AML-193 (cell line): ENCODE results near the gene HNRNPR.
A peak's percentile ranks its signal among the peaks of the same experiment; 100 is the strongest.
"Not testable (repeated sequence)": the region's sequence is repeated elsewhere in the genome, so short reads cannot be mapped to it uniquely, and the experiment has no call there.

Source experiments
- DNase-seq, 2 experiments: peaks; one replicate each; lab custom pipeline; 2025; lab: John Stamatoyannopoulos, UW

HNRNPR gene

GRCh38 chr1:23331713-23332112, 12.4 kb downstream of the HNRNPR start:
- no peak for DNase-seq

GRCh38 chr1:23330846-23331245, 13.2 kb downstream of the HNRNPR start:
- no peak for DNase-seq

- DNase-seq = no peak
Observed at GRCh38 chr1:23325393-23325792, 18.7 kb downstream of the HNRNPR start.

GRCh38 chr1:23322770-23323169, 21.3 kb downstream of the HNRNPR start:
- DNase-seq = no peak

- DNase-seq = not testable (repeated sequence)
Observed at GRCh38 chr1:23310280-23310679, 33.8 kb downstream of the HNRNPR start.

- no peak for DNase-seq
Observed at GRCh38 chr1:23304140-23304620, 39.9 kb downstream of the HNRNPR start.

- no peak for DNase-seq
Observed at GRCh38 chr1:23303524-23303923, 40.6 kb downstream of the HNRNPR start.

GRCh38 chr1:23296931-23297330, 47.2 kb downstream of the HNRNPR start:
- no peak for DNase-seq

GRCh38 chr1:23291706-23292105, 52.4 kb downstream of the HNRNPR start:
- no peak for DNase-seq

GRCh38 chr1:23290836-23291565, 53.1 kb downstream of the HNRNPR start:
- no peak for DNase-seq

- DNase-seq = no peak
Observed at GRCh38 chr1:23288671-23289070, 55.4 kb downstream of the HNRNPR start.

GRCh38 chr1:23288201-23288600, 55.9 kb downstream of the HNRNPR start:
- peak in 1 of 2 experiments; percentile 5 for DNase-seq

GRCh38 chr1:23286401-23286800, 57.7 kb downstream of the HNRNPR start:
- DNase-seq = no peak

- DNase-seq = no peak
Observed at GRCh38 chr1:23283667-23284602, 60.1 kb downstream of the HNRNPR start.

GRCh38 chr1:23282957-23283356, 61.1 kb downstream of the HNRNPR start:
- DNase-seq = no peak

GRCh38 chr1:23278717-23279116, 65.4 kb downstream of the HNRNPR start:
- no peak for DNase-seq

- DNase-seq = no peak
Observed at GRCh38 chr1:23276531-23276930, 67.6 kb downstream of the HNRNPR start.

- DNase-seq = no peak
Observed at GRCh38 chr1:23274134-23274505, 70.0 kb downstream of the HNRNPR start.

GRCh38 chr1:23273450-23274133, 70.5 kb downstream of the HNRNPR start:
- no peak for DNase-seq

- DNase-seq = no peak
Observed at GRCh38 chr1:23263380-23263887, 80.7 kb downstream of the HNRNPR start.

GRCh38 chr1:23258082-23258481, 86.0 kb downstream of the HNRNPR start:
- DNase-seq = not testable (repeated sequence)

GRCh38 chr1:23257371-23257770, 86.7 kb downstream of the HNRNPR start:
- not testable (repeated sequence) for DNase-seq
